PC-9 (cell line): ENCODE measurements around the gene RNF166. TPM values are rescaled to one million over a fixed set of nuclear protein-coding genes. Genes with fewer than 3 reads are reported as not detected.

Source experiments
- BruUV-seq: library from RNA; stranded (reverse); fragments of 400-500 nt; replicated peaks from 2 replicates; lab custom pipeline; 2021; lab: Mats Ljungman, UMichigan
- CTCF ChIA-PET: fragments of 300-600 bp; sonication (Branson Sonifier 250); formaldehyde crosslinking; loops from one replicate; lab custom pipeline; 2022; ENCODE audit warnings: antibody characterized with exemption; lab: Charles Lee
- POLR2A ChIA-PET: fragments of 300-600 bp; sonication (Branson Sonifier 250); formaldehyde crosslinking; loops from one replicate; lab custom pipeline; 2022; ENCODE audit warnings: antibody characterized with exemption; ENCODE audit not compliant: unreplicated experiment; lab: Charles Lee
- DNase-seq, 2 experiments: peaks; one replicate each; pipeline versions ENCODE4 v3.0.0 to v3.0.0-alpha.2; 2015 to 2022; ENCODE audit warnings: mixed read lengths in 1 of 2
- H2AFZ ChIP-seq: fragments of 200-600 bp; sonication (generic); 2 replicates; pipeline ENCODE4 v1.8.1; 2017; ENCODE audit warnings: antibody characterized with exemption
- H3F3A ChIP-seq: fragments of 200-600 bp; sonication (generic); 2 replicates; pipeline ENCODE4 v1.8.1; 2017; ENCODE audit warnings: antibody characterized with exemption, mild to moderate bottlenecking, low read depth; ENCODE audit not compliant: insufficient read depth
- H3K27ac ChIP-seq: fragments of 200-600 bp; sonication (generic); 2 replicates; pipeline ENCODE4 v1.6.1; 2016; ENCODE audit warnings: mixed run types
- H3K27me3 ChIP-seq: fragments of 200-600 bp; sonication (generic); 2 replicates; pipeline ENCODE4 v1.6.1; 2016; ENCODE audit warnings: low read depth, mixed run types; ENCODE audit not compliant: insufficient read depth
- H3K36me3 ChIP-seq: fragments of 200-600 bp; sonication (generic); 2 replicates; pipeline ENCODE4 v1.6.1; 2016; ENCODE audit warnings: low read depth, mixed run types
- H3K4me1 ChIP-seq: fragments of 200-600 bp; sonication (generic); replicated peaks from 2 replicates; pipeline ENCODE4 v1.6.1; 2016; ENCODE audit warnings: mixed run types; ENCODE audit not compliant: insufficient read depth
- H3K4me2 ChIP-seq: fragments of 200-600 bp; sonication (generic); 2 replicates; pipeline ENCODE4 v1.6.1; 2017; ENCODE audit warnings: mixed run types
- H3K4me3 ChIP-seq: fragments of 200-600 bp; sonication (generic); 2 replicates; pipeline ENCODE4 v1.6.1; 2016; ENCODE audit warnings: mixed run types
- H3K79me2 ChIP-seq: fragments of 200-600 bp; sonication (generic); 2 replicates; pipeline ENCODE4 v1.6.1; 2017; ENCODE audit warnings: low read depth, mixed run types
- H3K9me2 ChIP-seq: fragments of 200-600 bp; sonication (generic); 2 replicates; pipeline ENCODE4 v1.8.1; 2017; ENCODE audit warnings: mild to moderate bottlenecking; ENCODE audit not compliant: insufficient read depth
- H3K9me3 ChIP-seq: fragments of 200-600 bp; sonication (generic); 2 replicates; pipeline ENCODE4 v1.8.1; 2016; ENCODE audit warnings: low read depth; ENCODE audit not compliant: insufficient read depth
- H4K20me1 ChIP-seq: fragments of 200-600 bp; sonication (generic); 2 replicates; pipeline ENCODE4 v1.8.1; 2017; ENCODE audit not compliant: insufficient read depth
- EZH2 ChIP-seq: fragments of 200-600 bp; sonication (generic); IDR thresholded peaks from 2 replicates; pipeline ENCODE4 v1.8.0; 2017; ENCODE audit warnings: antibody characterized with exemption, low read depth
- intact Hi-C: fragments of 100-400 bp; cut with micrococcal nuclease; formaldehyde crosslinking; loops from one replicate; pipeline ENCODE4 v1.10.0; 2022; ENCODE audit not compliant: unreplicated experiment
- total RNA-seq: library from RNA; stranded (reverse); gene quantifications from 2 replicates; pipeline ENCODE4 v1.2.3, GENCODE V29; 2021
- TF ChIP-seq, protein P1 (sequence below): fragments of 200-600 bp; sonication (generic); conservative IDR thresholded peaks from 2 replicates; pipeline ENCODE4 v1.6.1; 2017; ENCODE audit warnings: mixed run types, antibody characterized with exemption, mild to moderate bottlenecking, moderate library complexity

Gene RNF166
- total RNA-seq, 1 experiment from 2014 or later = 29.4 TPM

DNA sequence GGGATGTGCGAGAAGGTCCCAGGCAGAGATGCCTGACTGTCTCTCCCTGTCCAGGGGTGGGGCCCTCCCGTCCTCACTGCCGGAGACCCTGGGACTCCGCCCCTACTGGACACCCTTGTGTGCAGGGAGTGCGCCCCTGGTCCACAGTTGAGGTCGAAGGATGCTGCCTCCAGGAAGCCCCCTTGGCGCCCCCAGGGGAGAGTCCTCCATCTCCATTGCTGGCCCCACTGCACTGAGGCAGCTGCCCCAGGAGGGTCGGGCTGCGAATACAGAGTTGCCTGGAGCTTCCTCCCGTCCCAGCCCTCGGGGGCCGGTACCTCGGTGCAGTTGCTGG is 26.7 kb upstream of the RNF166 start:
- Histone ChIP-seq H3K4me3 (no peak overlapping the region), H3K4me1 (no peaks in the 10 kb centered on the region), H3K9me2 (no peaks in the 10 kb centered on the region), H3K79me2 (no peaks in the 10 kb centered on the region), H3K27me3 (no peaks in the 10 kb centered on the region), H2AFZ (no peak overlapping the region), H3F3A (peaks cover 8% of the 10 kb centered on the region; the same call in 1 of the 2 replicates), H3K4me2 (no peak overlapping the region), H3K27ac (no peak overlapping the region), H3K36me3 (0 out of 2 replicates have a peak, but pooled peaks cover 3% of the 10 kb centered on the region), H4K20me1 (peaks cover 10% of the 10 kb centered on the region; the same call in 1 of the 2 replicates), H3K9me3 (no peaks in the 10 kb centered on the region)
- CTCF ChIA-PET = no interaction called here
- DNase-seq = no peak
- intact Hi-C loops = no loop called here
- TF ChIP-seq EZH2 = no peak
- TF ChIP-seq, protein P1, sequence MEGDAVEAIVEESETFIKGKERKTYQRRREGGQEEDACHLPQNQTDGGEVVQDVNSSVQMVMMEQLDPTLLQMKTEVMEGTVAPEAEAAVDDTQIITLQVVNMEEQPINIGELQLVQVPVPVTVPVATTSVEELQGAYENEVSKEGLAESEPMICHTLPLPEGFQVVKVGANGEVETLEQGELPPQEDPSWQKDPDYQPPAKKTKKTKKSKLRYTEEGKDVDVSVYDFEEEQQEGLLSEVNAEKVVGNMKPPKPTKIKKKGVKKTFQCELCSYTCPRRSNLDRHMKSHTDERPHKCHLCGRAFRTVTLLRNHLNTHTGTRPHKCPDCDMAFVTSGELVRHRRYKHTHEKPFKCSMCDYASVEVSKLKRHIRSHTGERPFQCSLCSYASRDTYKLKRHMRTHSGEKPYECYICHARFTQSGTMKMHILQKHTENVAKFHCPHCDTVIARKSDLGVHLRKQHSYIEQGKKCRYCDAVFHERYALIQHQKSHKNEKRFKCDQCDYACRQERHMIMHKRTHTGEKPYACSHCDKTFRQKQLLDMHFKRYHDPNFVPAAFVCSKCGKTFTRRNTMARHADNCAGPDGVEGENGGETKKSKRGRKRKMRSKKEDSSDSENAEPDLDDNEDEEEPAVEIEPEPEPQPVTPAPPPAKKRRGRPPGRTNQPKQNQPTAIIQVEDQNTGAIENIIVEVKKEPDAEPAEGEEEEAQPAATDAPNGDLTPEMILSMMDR = no peak
- no TSS peak for BruUV-seq
- POLR2A ChIA-PET = interaction anchor here (0.7 kb wide), 1 partner anchor 517 kb away, joined by 3 read pairs; no protein-coding TSS in a partner anchor

DNA sequence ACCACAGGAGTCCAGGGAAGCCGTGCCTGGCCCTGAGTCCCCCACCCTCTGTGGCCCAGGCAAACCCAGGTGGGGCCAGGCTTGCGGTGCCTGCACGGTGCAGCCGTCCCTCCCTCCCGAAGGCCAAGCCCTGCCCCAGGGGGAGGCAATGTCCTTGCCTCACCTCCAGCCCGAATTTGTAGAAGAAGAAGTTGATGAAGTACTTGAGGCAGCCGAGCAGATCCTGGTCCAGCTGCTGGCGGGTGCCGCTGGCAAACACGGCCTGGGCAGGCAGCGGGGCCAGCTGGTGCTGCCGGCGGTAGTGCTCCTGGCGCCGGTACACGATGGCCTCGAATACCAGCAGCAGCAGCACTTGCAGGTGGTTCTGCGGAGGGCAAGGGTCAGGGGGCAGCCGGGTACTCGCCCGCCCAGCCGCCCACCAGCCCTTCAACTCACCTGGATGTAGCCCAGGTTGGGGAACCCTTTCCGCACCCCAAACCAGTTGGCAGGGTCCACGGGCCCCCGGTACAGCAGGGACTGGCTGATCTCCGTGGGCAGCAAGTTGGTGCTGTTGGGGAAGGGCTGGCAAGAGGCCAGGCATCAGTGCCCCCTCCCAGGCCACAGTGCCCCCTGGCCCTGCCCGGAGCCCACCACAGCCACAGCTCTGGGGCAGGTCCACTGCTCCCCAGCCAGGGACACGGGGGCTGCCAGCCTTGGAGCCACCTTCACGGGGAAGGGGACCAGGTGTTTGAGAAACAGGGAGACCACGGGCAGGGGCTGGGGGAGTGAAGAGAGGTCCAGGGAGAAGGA is 26.2 kb upstream of the RNF166 start:
- CTCF ChIA-PET = no interaction called here
- intact Hi-C loops = no loop called here
- H3K79me2 ChIP-seq = no peaks in the 10 kb centered on the region
- BruUV-seq = no TSS peak
- H3K27ac ChIP-seq = no peak overlapping the region
- no peaks in the 10 kb centered on the region for H3K36me3 ChIP-seq
- POLR2A ChIA-PET = no interaction called here
- no peaks in the 10 kb centered on the region for H3K9me3 ChIP-seq
- no peak overlapping the region for H3K4me2 ChIP-seq
- DNase-seq = no peak
- peaks cover 4% of the 10 kb centered on the region; the same call in 1 of the 2 replicates for H3F3A ChIP-seq
- TF ChIP-seq, protein P1 = no peak
- TF ChIP-seq EZH2 = no peak
- peaks cover 10% of the 10 kb centered on the region; the same call in 1 of the 2 replicates for H4K20me1 ChIP-seq
- no peaks in the 10 kb centered on the region for H3K4me1 ChIP-seq
- H3K27me3 ChIP-seq = no peaks in the 10 kb centered on the region
- no peak overlapping the region for H2AFZ ChIP-seq
- H3K4me3 ChIP-seq = no peak overlapping the region
- no peaks in the 10 kb centered on the region for H3K9me2 ChIP-seq

DNA sequence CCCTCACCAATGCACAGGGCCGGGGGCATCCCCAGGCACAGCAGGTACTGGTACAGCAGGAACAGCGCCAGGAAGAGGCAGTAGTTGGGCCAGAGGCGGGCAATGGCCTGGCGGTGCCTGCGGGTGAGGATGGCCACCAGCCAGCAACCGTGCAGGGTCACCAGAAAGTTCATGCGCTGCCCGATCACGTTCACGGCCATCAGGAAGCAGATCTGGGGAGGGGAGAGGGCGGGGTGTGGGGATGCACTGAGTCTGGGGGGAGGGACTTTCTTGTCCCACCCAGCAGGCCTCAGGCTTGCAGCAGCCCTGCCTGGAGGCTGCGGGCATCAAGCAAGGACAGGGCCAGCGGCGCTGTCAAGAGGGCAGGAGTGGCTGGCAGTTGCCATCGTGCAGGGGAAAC is 25.5 kb upstream of the RNF166 start:
- CTCF ChIA-PET = no interaction called here
- Histone ChIP-seq H4K20me1 (peaks cover 4% of the 10 kb centered on the region; the same call in 1 of the 2 replicates), H3K27me3 (no peaks in the 10 kb centered on the region), H2AFZ (no peak overlapping the region), H3K4me2 (no peak overlapping the region), H3K4me3 (no peak overlapping the region), H3K9me2 (no peaks in the 10 kb centered on the region), H3K36me3 (no peaks in the 10 kb centered on the region), H3K27ac (no peak overlapping the region), H3K9me3 (no peaks in the 10 kb centered on the region), H3F3A (peaks cover 4% of the 10 kb centered on the region; the same call in 1 of the 2 replicates), H3K79me2 (no peaks in the 10 kb centered on the region), H3K4me1 (no peaks in the 10 kb centered on the region)
- no peak for TF ChIP-seq EZH2
- TF ChIP-seq, protein P1 = no peak
- no TSS peak for BruUV-seq
- intact Hi-C loops = no loop called here
- POLR2A ChIA-PET = no interaction called here
- peak in 1 of 2 experiments; percentile 34 for DNase-seq
